DMS53 treated with DMSO at 0.1 percent for 48 hours (cell line): ENCODE results near the gene DLL1.

Experiments used
- DNase-seq: peaks from one replicate; lab custom pipeline; 2025; ENCODE audit not compliant: unreplicated experiment; lab: John Stamatoyannopoulos, UW

The DLL1 gene

DNA sequence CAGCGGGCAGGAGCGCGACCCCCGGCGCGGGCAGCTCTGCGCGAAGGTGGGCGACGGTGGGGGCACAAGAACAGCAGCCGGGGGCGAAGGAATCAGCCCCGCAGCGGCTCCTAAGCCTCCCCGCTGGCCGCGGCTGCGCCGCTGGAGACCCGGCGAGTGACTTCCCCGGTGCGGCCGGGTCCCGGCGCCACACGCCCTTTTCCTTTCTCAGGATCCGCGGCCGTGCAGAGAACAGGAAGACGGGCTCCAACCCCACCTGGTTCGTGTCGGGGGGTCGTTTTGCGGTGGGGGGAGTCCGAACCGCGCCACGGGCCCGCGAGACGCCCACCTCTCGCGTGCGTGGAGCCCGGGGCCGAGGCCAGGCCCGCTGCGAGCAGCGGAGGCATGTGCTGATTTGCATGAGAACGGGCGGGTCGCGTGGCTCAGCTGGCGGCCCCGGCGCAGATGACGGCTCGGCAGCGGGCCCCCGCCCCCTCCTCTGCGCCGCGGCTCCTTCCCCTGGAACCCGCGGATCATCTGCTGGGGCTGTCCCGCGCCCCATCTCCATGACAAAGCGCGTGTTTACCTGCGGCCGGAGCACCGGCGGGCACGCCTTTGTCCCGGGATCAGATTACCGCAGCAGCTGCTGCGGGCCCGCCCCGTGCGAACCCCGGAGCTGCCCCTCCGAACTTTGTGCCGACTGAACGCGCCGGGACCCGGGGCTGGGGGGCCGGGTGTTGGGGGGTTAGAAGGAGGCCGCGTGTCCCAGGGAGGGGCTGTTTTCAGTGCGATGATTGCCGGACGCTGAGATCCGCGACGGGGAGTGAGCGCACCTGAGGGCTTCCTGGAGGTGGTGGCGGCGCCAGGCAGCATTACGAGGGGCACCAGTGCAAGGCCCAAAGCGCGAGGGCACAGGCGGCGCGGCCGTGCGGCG lies 4.9 kb upstream of the DLL1 start:
- peak; percentile 71 for DNase-seq

DNA sequence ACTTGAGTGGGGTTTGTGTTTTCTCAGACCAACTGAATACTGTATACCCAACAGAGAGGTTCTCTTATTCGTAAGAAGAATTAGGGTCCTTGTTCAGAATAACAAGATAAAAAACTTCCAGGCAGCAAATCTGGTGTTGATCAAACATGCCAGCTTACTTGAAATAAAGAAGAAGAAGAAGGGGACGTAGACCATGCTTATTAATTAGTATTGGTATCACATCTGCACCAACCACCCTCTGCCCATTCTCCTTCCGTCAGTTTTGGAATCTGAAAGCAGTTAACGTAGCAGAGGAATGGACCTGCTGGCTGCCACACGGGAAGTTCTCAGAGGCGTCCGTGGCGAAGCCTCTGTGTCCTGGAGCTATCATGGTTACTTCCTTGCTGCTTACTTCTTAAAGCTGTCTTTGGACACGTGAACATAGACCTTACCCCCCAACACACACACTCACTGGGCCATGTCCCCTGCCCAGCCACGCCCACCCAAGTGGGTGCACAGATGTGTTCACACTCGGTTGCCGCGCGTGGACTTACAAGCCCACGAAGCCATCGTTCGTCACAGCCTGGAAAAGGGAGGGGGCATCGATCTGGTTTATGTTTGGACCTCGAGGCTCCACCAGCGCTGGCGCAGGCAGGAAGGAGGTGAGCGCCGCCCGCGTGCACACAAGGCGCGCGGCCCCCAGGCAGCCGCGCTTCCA lies 4.1 kb upstream of the DLL1 start:
- DNase-seq, result no peak

DNA sequence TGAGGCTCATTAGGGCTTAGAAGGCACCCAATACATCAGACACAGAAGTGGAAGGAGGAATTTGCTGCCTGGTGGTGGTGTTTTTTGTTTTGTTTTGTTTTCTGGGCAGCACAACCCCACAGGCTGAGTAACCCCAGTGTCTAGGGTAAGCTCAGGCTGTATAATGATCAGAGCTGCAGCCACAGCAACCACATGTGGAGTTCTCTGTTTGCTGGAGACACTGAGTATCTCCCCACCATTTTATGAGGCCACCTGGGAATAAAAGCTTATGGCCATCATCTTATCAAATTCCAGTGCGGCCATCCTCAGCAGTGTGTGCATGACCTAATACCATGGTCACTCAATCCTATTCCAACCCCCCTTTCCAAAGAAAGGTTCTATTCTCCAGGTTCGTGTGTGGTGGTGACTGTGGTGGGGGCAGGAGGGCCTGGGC lies 3.4 kb upstream of the DLL1 start:
- DNase-seq, result no peak

DNA sequence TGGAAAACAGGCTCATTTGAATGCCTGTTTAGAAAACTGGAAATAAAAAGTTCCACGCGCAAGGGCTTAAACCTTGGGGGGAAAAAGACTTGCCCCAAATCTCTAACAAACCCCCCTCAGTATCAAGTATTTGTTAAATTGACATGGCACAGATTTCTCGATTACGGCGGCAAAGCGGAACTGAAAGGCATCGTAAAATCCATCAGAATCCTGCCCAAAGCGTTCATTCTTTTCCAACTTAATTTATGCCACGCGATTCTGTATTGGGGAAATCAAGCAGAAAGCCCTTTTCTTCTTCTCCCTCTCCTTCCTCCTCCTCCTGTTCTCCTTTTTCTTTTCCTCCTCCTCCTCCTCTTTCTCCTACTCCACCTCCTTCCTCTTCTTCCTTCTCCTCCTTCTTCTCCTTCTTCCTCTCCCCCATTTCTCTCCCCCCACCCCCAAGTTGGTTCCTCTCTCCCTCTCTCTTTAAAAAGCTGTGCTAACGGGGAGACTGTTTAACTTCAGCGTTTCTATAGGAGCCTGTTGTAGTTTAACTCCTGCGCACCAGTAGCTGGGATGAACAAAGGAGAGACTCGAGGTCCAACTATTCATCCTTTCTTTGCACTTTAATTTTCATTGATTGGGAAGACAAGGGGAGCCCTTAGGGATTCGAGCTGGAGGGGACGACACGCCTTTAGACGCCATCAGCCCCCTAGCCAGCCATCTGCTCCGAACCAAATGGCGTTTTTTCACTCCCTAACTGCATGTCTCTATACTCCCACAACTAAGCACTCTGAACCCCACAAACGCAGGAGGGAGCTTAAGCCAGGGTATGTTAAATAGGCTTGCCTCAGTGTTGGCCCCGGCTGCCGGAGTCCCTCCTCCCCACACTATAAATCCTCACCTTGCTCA lies 2.7 kb upstream of the DLL1 start:
- DNase-seq, result no peak

DNA sequence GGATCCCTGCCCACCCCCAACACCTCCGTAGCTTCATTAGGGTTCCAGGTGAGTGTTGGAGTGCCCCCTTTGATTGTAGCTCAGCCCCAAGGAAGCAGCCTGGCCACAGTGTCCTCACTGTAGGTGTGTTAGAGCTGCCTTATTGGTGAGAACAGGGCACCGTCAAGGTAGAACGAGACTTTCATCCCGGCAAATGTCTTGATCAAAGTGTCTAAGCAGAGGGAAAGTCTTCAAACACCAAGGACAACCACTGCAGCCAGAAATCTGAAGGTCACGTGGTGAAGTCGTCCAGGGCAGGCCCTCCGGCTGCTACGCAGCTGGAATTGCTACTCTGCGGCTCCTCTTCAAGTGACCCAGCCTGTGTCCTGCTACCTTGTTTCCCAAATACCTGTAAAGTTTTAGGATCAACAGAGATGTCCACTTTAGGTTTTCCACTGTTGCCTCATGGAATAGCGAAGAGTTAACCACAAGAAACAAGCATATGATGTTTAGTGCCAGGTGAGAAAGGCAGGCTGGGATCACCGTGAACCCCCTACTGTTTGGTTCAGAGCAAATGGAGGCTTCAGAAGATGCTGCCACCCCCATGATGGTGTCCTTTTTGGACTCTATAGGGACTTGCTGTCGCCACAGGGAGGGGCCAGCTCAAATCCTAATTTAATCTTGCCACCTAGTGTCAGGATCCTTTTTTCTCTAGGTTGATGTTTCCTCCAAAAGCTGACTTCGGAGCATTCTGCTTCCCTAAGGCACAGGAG lies 1.7 kb upstream of the DLL1 start:
- DNase-seq, result no peak

DNA sequence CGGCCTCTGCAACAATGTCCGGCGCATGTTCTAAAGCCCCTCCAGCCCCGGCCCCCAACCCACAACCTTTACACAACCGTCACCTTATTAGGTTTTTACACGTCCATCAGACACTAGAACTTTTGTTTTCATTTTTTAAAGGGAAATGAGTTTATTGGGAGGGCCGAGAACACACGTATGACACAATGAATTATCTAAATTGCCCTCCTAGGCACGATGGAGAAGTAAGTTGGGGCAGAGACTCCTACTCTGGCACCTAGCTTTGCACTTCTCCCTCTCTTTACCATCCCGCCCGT lies 1.2 kb upstream of the DLL1 start:
- DNase-seq, result peak; percentile 59

DNA sequence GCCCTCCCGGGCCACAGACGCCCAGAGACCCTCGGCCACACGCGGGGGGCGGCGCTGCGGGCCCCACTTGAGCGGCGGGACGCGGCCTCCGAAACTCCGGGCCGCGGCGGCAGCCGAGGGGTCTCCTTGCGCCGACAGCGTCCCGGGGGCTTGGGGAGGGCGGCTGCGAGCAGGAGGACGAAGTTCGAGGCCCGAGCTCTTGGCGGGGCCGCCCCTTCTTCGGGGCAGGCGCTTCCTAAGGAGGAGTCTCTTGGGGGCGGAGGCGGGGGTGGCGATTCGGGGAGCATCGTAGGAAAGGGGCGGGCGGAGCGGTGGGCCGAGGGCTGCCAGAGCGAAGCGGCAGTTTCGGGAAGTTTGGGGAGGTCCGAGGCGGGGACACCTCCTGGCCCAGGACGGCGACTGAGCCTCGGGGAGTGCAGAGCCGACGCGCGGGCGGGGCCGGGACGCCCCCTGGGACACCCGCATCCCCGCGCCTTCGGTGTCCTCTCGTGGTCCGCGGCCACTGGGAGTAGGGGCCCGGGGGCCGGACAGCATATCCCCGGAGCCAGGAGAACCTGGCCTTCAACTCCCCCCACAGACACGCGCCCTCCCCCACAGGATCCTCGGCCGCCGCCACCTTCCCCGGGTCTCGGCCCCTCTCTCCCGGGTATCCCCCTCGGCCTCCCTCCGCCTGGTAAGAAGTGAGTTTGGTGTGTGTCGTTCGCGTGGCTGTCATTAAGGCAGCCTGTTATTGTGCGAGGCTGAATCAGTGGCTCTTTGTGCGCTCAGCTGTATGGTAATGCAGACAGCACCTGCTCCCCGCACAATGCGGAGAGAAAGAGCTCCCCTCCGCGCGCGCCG lies 613 bp upstream of the DLL1 start:
- DNase-seq, result peak; percentile 67

DNA sequence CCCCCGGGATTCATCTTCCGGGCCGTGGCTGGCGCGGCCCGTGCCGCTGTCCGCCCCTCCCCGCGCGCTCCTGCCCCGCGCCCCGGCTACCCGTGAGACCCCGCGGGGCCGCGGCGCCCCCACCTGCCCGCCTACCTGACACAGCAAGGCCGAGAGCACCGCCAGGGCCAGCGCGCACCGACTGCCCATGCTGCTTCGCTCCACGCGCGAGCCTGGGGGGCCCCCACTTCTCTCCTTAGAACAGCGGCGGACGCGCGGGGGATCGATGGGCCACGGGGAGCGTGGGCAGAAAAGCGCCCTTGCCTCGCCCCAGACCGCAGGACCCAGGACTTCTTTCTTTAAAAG lies 955 bp downstream of the DLL1 start:
- no peak for DNase-seq

DNA sequence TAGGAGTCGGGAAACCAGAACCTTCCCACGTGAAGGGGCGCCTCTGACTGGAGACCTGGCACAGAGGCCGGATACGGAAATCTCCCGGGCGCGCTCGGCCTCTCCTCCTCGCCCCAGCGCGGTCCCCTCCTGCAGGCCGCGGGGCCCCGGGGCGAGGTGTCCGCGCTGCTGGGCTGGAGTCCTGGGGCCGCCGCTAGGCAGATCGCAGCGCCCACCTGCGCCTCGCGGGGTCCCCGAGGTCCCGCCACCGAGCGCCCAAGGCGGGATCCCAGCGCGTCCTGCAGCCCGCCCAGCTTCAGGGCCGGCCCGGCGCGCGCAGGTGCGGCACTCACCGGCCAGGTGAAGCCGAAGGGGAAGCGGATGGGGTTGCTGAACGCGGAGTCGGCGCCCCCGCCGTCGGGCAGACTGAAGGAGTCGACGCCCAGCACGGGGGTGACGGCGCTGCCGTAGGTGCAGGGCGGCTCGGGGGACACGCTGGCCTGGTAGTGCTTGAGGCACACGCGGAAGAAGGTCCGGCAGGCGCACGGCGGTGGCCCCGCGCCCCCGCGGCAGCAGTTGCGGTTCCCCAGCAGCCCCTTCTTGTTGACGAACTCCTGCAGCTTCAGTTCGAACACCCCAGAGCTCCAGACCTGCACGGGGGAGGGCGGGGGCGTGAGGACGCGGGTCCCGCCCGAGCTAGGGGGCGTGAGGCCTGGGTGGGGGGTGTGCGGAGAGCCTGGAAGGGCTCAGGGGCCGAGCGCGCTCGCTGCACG lies 1.5 kb downstream of the DLL1 start:
- no peak for DNase-seq

DNA sequence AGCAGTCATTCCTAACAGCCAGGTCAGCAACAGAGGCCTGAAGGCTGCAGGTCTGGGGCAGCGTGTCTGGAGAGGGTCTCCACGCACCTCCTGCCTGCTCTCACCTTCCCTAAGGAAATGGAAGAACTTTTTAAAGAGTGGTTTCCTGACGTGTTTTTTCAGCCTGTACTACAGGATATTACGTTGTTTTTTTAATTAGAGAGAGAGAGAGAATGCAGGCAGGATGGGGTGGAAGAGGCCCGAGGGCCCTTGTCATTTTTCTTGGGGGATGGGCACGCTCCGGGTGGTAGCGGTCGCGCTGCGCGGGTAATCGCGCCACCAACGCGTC lies 2.1 kb downstream of the DLL1 start:
- DNase-seq, result no peak

DNA sequence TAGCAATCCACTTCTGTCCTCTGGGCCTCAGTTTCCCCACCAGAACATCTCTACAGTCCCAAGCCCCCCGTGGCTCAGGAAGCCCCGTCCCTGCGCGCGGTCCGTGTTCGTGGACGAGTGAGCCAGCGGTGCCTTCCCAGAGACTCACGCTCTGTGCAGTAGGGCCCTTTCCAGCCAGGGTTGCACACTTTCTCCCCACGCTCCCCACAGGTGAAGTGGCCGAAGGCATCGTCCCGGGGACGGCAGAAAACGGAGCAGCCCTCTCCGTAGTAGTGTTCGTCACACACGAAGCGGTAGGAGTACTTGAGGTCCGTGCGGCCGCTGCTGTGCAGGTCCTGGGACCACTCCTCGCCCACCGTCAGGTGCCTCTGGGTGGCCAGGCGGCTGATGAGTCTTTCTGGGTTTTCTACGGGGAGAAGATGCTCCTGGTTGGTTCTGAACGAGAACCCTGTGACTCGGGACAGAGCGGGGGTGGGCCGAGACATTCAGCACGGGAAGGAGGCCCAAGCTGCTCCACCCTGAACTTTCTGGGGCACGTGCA lies 2.7 kb downstream of the DLL1 start:
- DNase-seq, result no peak

DNA sequence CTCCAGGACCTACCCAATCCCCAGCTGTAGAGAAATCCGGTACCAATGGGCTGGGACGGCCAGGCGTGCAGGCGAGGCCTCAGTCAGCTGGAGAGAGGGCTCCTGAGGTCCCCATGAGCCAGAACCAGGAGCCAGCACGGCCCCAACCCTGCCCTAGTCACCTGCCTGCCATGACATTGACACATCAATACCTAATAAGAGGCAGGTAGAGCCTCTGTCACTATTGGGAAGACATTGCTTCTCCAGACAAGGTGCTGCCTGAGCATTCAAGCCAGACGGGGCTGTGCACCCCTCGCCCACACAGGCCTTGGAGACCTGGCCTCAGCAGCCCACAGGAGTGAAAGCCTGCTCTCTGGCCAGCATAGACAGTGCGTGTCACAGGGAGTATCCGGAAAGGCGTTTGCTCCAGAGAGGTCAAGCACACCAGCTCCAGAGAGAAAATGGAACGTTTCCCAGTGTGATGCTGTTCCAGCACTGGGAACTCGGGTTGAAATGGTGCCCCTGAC lies 3.5 kb downstream of the DLL1 start:
- no peak for DNase-seq

DNA sequence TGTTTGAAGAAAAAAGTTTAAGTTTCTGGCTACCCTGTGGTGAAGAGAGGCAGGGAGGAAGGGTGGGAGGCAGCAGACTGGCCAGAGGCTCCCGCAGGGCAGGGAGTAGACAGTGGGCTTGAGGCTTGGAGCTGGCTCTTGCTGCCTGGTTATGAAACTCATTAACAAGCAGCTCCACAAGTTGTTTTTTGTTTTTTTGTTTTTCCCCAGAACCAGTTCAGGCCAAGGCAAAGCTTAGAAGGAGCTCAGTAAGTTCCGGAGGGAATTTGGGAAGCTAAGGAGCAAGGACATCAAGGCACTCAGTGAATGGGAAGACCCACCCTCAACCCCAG lies 4.0 kb downstream of the DLL1 start:
- no peak for DNase-seq

DNA sequence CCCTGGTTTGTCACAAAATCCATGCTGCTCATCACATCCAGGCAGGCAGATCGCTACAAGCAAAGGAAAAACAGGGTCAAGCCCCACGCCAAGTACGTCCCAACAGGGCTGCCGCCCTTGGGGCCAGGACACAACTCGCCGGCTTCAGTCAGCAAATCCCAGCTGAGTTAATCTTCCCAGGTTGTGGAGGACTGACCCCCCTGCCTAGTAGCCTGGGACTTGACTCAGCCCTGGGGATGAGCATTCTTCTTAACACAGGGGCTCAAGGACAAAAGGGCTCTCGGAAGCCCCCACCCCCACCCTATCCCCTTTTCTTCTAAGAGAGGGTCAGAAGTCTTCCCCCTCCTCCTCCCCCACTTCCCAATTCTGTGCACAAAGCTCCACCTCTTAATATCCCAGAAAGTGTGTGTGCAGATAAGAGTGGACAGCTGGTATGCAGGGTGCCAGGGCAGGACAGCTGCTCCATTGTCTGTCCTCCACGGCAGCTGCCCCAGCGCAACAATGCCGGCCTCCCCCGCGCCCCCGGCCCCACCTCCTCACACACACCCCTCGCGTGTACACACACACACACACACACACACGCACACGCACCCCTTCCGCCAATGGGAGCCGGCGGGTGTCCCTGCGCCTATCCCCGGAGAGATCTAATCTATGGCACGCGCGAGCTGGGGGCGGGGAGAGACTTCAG lies 4.5 kb downstream of the DLL1 start:
- peak; percentile 73 for DNase-seq

DNA sequence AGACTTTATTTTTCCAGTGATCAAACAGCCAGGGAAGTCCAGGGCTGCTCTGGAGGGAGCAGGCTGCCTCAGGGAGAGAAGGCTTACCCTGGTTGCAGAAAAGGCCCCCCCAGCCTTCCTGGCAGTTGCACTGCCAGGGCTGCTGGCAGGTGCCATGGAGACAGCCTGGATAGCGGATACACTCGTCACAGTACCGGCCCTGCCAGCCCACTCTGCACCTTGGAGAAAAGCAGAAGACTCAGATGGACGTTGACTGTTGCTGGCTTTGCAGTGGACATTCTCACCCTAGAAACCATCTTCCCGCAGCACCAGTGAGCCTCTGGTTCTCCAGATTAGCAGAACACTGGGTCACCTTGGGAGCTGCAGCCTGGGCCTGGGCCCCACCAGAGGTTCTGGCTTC lies 5.4 kb downstream of the DLL1 start:
- DNase-seq, result no peak

DNA sequence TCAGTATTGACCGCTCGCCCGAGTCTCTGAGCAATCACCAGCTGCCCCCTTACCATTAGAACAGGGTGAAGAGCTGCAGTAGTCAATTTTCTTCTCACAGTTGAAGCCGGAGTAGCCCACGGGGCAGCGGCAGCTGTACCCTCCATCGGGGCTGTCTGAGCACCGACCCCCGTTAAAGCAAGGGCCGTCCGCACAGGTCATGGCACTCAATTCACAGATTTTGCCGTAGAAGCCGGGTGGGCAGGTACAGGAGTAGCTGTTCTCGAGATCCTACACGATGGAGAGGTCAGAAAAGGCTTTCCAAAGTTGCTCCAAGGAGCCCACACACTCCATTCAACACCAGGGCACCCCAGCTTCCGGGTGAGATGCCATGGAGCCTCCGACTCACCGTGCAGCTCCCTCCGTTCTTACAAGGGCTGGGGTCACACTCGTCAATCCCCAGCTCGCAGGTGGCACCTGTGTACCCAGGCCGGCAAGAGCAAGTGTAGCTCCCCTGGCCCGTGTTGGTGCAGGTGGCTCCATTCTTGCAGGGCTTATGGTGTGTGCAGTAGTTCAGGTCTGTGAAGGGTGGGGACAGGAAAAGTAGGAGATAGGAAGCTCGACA lies 5.9 kb downstream of the DLL1 start:
- no peak for DNase-seq

DNA sequence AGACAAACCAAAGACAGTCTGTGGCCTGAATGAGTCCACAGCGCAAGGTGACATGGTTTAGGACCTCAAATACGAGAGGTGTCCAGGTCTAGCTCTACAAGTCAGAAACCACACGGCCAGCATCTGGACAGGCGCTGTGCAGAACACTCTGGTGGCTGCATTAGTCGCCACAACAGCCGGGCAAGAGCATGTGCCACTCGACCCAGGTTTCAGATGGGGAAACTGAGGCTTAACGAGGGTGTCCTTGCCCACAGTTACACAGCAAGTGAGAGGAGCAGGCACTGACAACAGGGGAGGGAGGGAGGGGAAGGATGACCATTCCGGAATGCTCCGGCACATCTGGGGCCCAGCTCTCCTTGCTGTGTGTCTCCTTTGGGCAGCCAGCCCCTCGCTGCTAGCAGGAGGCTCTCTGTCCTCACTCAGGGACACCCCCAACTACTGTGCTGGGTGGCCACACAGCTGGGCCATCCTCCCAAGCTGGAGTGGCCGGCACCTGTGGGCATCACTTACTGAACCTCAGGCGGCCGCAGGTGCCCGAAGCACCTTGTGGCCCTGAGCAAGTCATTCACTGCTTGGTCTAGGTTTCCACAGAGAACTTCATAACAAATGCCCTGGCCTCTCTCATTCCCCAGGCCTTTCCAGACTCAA lies 6.6 kb downstream of the DLL1 start:
- DNase-seq, result no peak
